DMS 273 (cell line): ENCODE data around the gene SLC35E4.
"Not testable (repeated sequence)": the region's sequence is repeated elsewhere in the genome, so short reads cannot be mapped to it uniquely, and the experiment has no call there.

Experiments used
- DNase-seq: peaks from one replicate; lab custom pipeline; 2025; ENCODE audit not compliant: unreplicated experiment; lab: John Stamatoyannopoulos, UW

The SLC35E4 gene

GRCh38 chr22:30649430-30650007 lies 13.9 kb downstream of the SLC35E4 start:
- DNase-seq: no peak

GRCh38 chr22:30650508-30651116 lies 15.0 kb downstream of the SLC35E4 start:
- no peak for DNase-seq

GRCh38 chr22:30652852-30653251 lies 17.3 kb downstream of the SLC35E4 start:
- no peak for DNase-seq

GRCh38 chr22:30654361-30654760 lies 18.8 kb downstream of the SLC35E4 start:
- DNase-seq: no peak

- no peak for DNase-seq
Observed at GRCh38 chr22:30655532-30655931, 20.0 kb downstream of the SLC35E4 start.

GRCh38 chr22:30662040-30662439 lies 26.5 kb downstream of the SLC35E4 start:
- DNase-seq: no peak

- DNase-seq: no peak
Observed at GRCh38 chr22:30664798-30665197, 29.2 kb downstream of the SLC35E4 start.

GRCh38 chr22:30665266-30665665 lies 29.7 kb downstream of the SLC35E4 start:
- no peak for DNase-seq

- no peak for DNase-seq
Observed at GRCh38 chr22:30665786-30666185, 30.2 kb downstream of the SLC35E4 start.

- no peak for DNase-seq
Observed at GRCh38 chr22:30667107-30667493, 31.5 kb downstream of the SLC35E4 start.

GRCh38 chr22:30667494-30668385 lies 32.2 kb downstream of the SLC35E4 start, which contains the start of gene DUSP18:
TSS of gene DUSP18 (minus strand) at chr22:30667875. CDS start at chr22:30664003, 3,872 bp downstream.
- peak; percentile 94 for DNase-seq

GRCh38 chr22:30668386-30668710 lies 32.8 kb downstream of the SLC35E4 start:
- no peak for DNase-seq

GRCh38 chr22:30671071-30671470 lies 35.5 kb downstream of the SLC35E4 start:
- no peak for DNase-seq

- no peak for DNase-seq
Observed at GRCh38 chr22:30673136-30673535, 37.6 kb downstream of the SLC35E4 start.

- no peak for DNase-seq
Observed at GRCh38 chr22:30674482-30674881, 38.9 kb downstream of the SLC35E4 start.

GRCh38 chr22:30675436-30675835 lies 39.9 kb downstream of the SLC35E4 start:
- peak; percentile 85 for DNase-seq

- not testable (repeated sequence) for DNase-seq
Observed at GRCh38 chr22:30676565-30676964, 41.0 kb downstream of the SLC35E4 start.

GRCh38 chr22:30679895-30680690 lies 44.5 kb downstream of the SLC35E4 start:
- not testable (repeated sequence) for DNase-seq

- DNase-seq: no peak
Observed at GRCh38 chr22:30680991-30681770, 45.6 kb downstream of the SLC35E4 start.

GRCh38 chr22:30681831-30682230 lies 46.2 kb downstream of the SLC35E4 start:
- DNase-seq: no peak
